Ascending aorta (tissue), 2 donors: Measurements from ENCODE around the gene ARMCX1. TPM values are rescaled to one million over a fixed set of nuclear protein-coding genes. Genes with fewer than 3 reads are reported as not detected.
"Not testable (repeated sequence)": the region's sequence is repeated elsewhere in the genome, so short reads cannot be mapped to it uniquely, and the experiment has no call there.

ENCODE experiments used
- DNase-seq, 2 donors: peaks; one replicate each; pipeline ENCODE4 v3.0.0-alpha.2; 2019; ENCODE audit warnings: low spot score in 2 of 2
- H3K27ac ChIP-seq, 2 donors: fragments of 200-600 bp; sonication (generic); one replicate each; pipeline ENCODE4 v1.5.1; 2016 to 2017; ENCODE audit warnings: mild to moderate bottlenecking in 1 of 2
- H3K27me3 ChIP-seq: fragments of 200-600 bp; sonication (generic); one replicate; pipeline ENCODE4 v1.5.1; 2017
- H3K36me3 ChIP-seq, 2 donors: fragments of 200-600 bp; sonication (generic); one replicate each; pipeline ENCODE4 v1.5.1; 2016
- H3K4me1 ChIP-seq, 2 donors: fragments of 200-600 bp; sonication (generic); one replicate each; pipeline ENCODE4 v1.5.1; 2016 to 2017; ENCODE audit warnings: mild to moderate bottlenecking in 1 of 2
- H3K4me3 ChIP-seq, 2 donors: fragments of 200-600 bp; sonication (generic); one replicate each; pipeline ENCODE4 v1.5.1; 2016 to 2017; ENCODE audit warnings: mild to moderate bottlenecking in 1 of 2
- H3K9me3 ChIP-seq, 2 donors: fragments of 200-600 bp; sonication (generic); one replicate each; pipeline ENCODE4 v1.5.1; 2016
- CTCF ChIP-seq, 3 experiments: fragments of 200-600 bp in 2 of 3; fragments of 450-650 bp in 1 of 3; sonication (generic) in 2 of 3; IDR thresholded peaks; one replicate each; pipeline ENCODE4 v1.5.1; 2016 to 2019; ENCODE audit warnings: antibody characterized with exemption in 3 of 3, mild to moderate bottlenecking in 1 of 3, moderate library complexity in 1 of 3
- intact Hi-C: fragments of 100-400 bp; cut with DNase I; formaldehyde crosslinking; loops from one replicate; pipeline ENCODE4 v1.15.1; 2023
- total RNA-seq: library from RNA; depleted of rRNA; stranded (reverse); fragments of >200 nt; gene quantifications from one replicate; pipeline ENCODE4 v1.1.0, GENCODE V29; 2016

ARMCX1 gene
- total RNA-seq, 1 donor from 2014 or later: 9.2 TPM

- DNase-seq: peak in 1 of 2 donors; percentile 72
- Histone ChIP-seq H3K27ac (peak overlapping the region; percentile 85 to 93), H3K36me3 (peaks cover 0 to 7% of the 10 kb centered on the region in 2 donors), H3K4me3 (peak overlapping the region; percentile 35 to 78), H3K9me3 (no peaks in the 10 kb centered on the region), H3K4me1 (no peaks in the 10 kb centered on the region), H3K27me3 (no peaks in the 10 kb centered on the region)
- intact Hi-C loops: loop anchor here (2.0 to 5.0 kb wide), 2 partner anchors 142 to 576 kb away; partner anchors contain the start of genes HNRNPH2 and TCEAL2
- TF ChIP-seq CTCF (IDR thresholded peaks at IDR 0.05): no peak
These were observed 518 bp downstream of the ARMCX1 start for GRCh38 chrX:101550751-101551379.

- DNase-seq: no peak
- no peak for TF ChIP-seq CTCF (IDR thresholded peaks at IDR 0.05)
- H3K9me3 ChIP-seq: no peaks in the 10 kb centered on the region
- peak overlapping the region; percentile 35 to 78 for H3K4me3 ChIP-seq
- no peaks in the 10 kb centered on the region for H3K4me1 ChIP-seq
- H3K27ac ChIP-seq: peak overlapping the region; percentile 85 to 93
- intact Hi-C loops: loop anchor here (2.0 to 5.0 kb wide), 2 partner anchors 143 to 576 kb away; partner anchors contain the start of genes HNRNPH2 and TCEAL2
- H3K27me3 ChIP-seq: no peaks in the 10 kb centered on the region
- peaks cover 0 to 7% of the 10 kb centered on the region in 2 donors for H3K36me3 ChIP-seq
These were observed 1.0 kb downstream of the ARMCX1 start for GRCh38 chrX:101551380-101551767.

GRCh38 chrX:101552714-101553113 is 2.4 kb downstream of the ARMCX1 start:
- no peak for TF ChIP-seq CTCF (IDR thresholded peaks at IDR 0.05)
- no peak overlapping the region for H3K27ac ChIP-seq
- H3K9me3 ChIP-seq: no peaks in the 10 kb centered on the region
- peaks cover 0 to 7% of the 10 kb centered on the region in 2 donors for H3K36me3 ChIP-seq
- no peaks in the 10 kb centered on the region for H3K4me1 ChIP-seq
- intact Hi-C loops: loop anchor here (5.0 kb wide), 1 partner anchor 575 kb away; the partner anchor contains the start of gene TCEAL2
- H3K4me3 ChIP-seq: no peak overlapping the region
- no peak for DNase-seq
- H3K27me3 ChIP-seq: no peaks in the 10 kb centered on the region

GRCh38 chrX:101564651-101565050 is 14.3 kb downstream of the ARMCX1 start:
- no peak for DNase-seq
- Histone ChIP-seq H3K27ac (no peak overlapping the region), H3K36me3 (no peaks in the 10 kb centered on the region), H3K4me3 (no peak overlapping the region), H3K27me3 (no peaks in the 10 kb centered on the region), H3K9me3 (no peaks in the 10 kb centered on the region), H3K4me1 (no peaks in the 10 kb centered on the region)
- intact Hi-C loops: no loop called here
- no peak for TF ChIP-seq CTCF (IDR thresholded peaks at IDR 0.05)

GRCh38 chrX:101595739-101596419 is 45.5 kb downstream of the ARMCX1 start:
- peak; percentile 44 to 56 (median 49) for TF ChIP-seq CTCF (IDR thresholded peaks at IDR 0.05)
- Histone ChIP-seq H3K4me3 (no peak overlapping the region), H3K9me3 (no peaks in the 10 kb centered on the region), H3K4me1 (no peaks in the 10 kb centered on the region), H3K36me3 (no peaks in the 10 kb centered on the region), H3K27ac (no peak overlapping the region), H3K27me3 (no peaks in the 10 kb centered on the region)
- no peak for DNase-seq
- intact Hi-C loops: loop anchor here (5.0 kb wide), 2 partner anchors 166 to 206 kb away; no protein-coding TSS in a partner anchor

- not testable (repeated sequence) for H3K4me1 ChIP-seq, DNase-seq, H3K9me3 ChIP-seq, H3K27me3 ChIP-seq, H3K27ac ChIP-seq, H3K36me3 ChIP-seq, H3K4me3 ChIP-seq
- intact Hi-C loops: loop anchor here (5.0 kb wide), 2 partner anchors 163 to 203 kb away; no protein-coding TSS in a partner anchor
These were observed 49.2 kb downstream of the ARMCX1 start for GRCh38 chrX:101599592-101599991.
